Neural progenitor cell (in vitro differentiated cells): ENCODE results near the gene RABGGTA.

Source experiments
- CTCF ChIP-seq: fragments of 200-600 bp; sonication (generic); IDR thresholded peaks from 2 replicates; pipeline ENCODE4 v1.5.1; 2017; ENCODE audit warnings: antibody characterized with exemption, mild to moderate bottlenecking
- EZH2phosphoT487 ChIP-seq: fragments of 200-600 bp; sonication (generic); IDR thresholded peaks from 2 replicates; pipeline ENCODE4 v1.6.1; 2017; ENCODE audit warnings: antibody characterized with exemption

GRCh38 chr14:24259282-24260025 is 11.9 kb downstream of the RABGGTA start:
- TF ChIP-seq CTCF (no peak), EZH2phosphoT487 (no peak)
